Esophagus muscularis mucosa (tissue), 4 donors: ENCODE results near the gene RNASEH1. TPM values are rescaled to one million over a fixed set of nuclear protein-coding genes. Genes with fewer than 3 reads are reported as not detected.

ENCODE experiments used
- DNase-seq: peaks from one replicate; pipeline ENCODE4 v3.0.0-alpha.2; 2017; ENCODE audit errors: extremely low spot score
- H3K27ac ChIP-seq, 4 donors: fragments of 200-600 bp; sonication (generic); replicated peaks in 1 of 4; 1 replicate in 3 of 4; 2 replicates in 1 of 4; pipeline ENCODE4 v1.5.1; 2016 to 2019; ENCODE audit warnings: mild to moderate bottlenecking in 1 of 4
- H3K27me3 ChIP-seq, 4 donors: fragments of 200-600 bp; sonication (generic); one replicate each; pipeline versions ENCODE4 v1.5.1 to v1.6.0; 2016 to 2019
- H3K36me3 ChIP-seq, 4 donors: fragments of 200-600 bp; sonication (generic); one replicate each; pipeline ENCODE4 v1.5.1; 2016 to 2019
- H3K4me1 ChIP-seq, 4 donors: fragments of 200-600 bp; sonication (generic); one replicate each; pipeline ENCODE4 v1.5.1; 2016 to 2019
- H3K4me3 ChIP-seq, 4 donors: fragments of 200-600 bp; sonication (generic); 1 replicate in 2 of 4; 2 replicates in 2 of 4; pipeline ENCODE4 v1.5.1; 2016 to 2019; ENCODE audit warnings: mild to moderate bottlenecking in 4 of 4, moderate library complexity in 1 of 4
- H3K9me3 ChIP-seq, 4 donors: fragments of 200-600 bp; sonication (generic); 1 replicate in 3 of 4; 2 replicates in 1 of 4; pipeline ENCODE4 v1.5.1; 2016 to 2019
- EP300 ChIP-seq: sonication (generic); formaldehyde crosslinking; IDR thresholded peaks from one replicate; pipeline ENCODE4 v1.6.1; 2017; ENCODE audit warnings: antibody characterized with exemption
- POLR2A ChIP-seq: fragments of 450-650 bp; IDR thresholded peaks from one replicate; pipeline ENCODE4 v1.6.1; 2017; ENCODE audit warnings: antibody characterized with exemption, moderate library complexity, mild to moderate bottlenecking, low read depth
- POLR2AphosphoS5 ChIP-seq, 2 donors: sonication (generic); formaldehyde crosslinking; IDR thresholded peaks; one replicate each; pipeline ENCODE4 v1.6.1; 2017; ENCODE audit warnings: antibody characterized with exemption in 2 of 2
- WGBS: methylation state at CpG from one replicate; pipeline ENCODE4 v1.1.5; 2018; 5-methylcytosine and 5-hydroxymethylcytosine counted together
- intact Hi-C: fragments of 100-400 bp; cut with DNase I; formaldehyde crosslinking; loops from one replicate; pipeline ENCODE4 v1.15.1; 2023
- total RNA-seq, 4 donors: library from RNA; depleted of rRNA; stranded (reverse); fragments of >200 nt; gene quantifications; one replicate each; pipeline versions ENCODE4 v1.1.0 to v1.2.1, GENCODE V29; 2016
- TF ChIP-seq, protein P1 (sequence below), 3 experiments: fragments of 200-600 bp in 2 of 3; fragments of 450-650 bp in 1 of 3; sonication (generic) in 2 of 3; IDR thresholded peaks; one replicate each; pipeline ENCODE4 v1.5.1; 2017 to 2019; ENCODE audit warnings: antibody characterized with exemption in 3 of 3, mild to moderate bottlenecking in 2 of 3, moderate library complexity in 1 of 3

RNASEH1 gene
- total RNA-seq, 4 donors from 2014 or later, result 30.2 to 36.5 (median 34.5) TPM

DNA sequence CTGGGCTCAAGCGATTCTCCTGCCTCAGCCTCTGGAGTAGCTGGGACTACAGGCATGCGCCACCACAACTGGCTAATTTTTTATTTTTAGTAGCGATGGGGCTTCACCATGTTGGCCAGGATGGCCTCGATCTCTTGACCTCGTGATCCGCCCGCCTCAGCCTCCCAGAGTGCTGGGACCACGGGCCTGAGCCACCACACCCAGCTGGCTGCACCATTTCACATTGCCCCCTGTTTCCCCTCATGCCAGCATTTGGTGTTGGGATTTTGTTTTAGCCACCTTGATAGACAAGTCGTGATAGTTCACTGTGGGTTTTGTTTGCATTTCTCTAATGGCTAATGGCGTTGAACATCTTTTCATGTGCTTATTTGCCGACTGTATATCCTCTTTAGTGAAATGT is 31.0 kb upstream of the RNASEH1 start:
- DNase-seq, result no peak
- Histone ChIP-seq H3K27me3 (no peaks in the 10 kb centered on the region), H3K4me1 (peaks cover 6 to 23% (median 21%) of the 10 kb centered on the region in 4 donors), H3K4me3 (no peak overlapping the region), H3K36me3 (peaks cover 0 to 3% (median 0%) of the 10 kb centered on the region in 4 donors), H3K9me3 (no peaks in the 10 kb centered on the region), H3K27ac (no peak overlapping the region)
- intact Hi-C loops, result loop anchor here (5.0 kb wide), 1 partner anchor 63 kb away; no protein-coding TSS in a partner anchor
- no peak for TF ChIP-seq EP300
- TF ChIP-seq, protein P1, sequence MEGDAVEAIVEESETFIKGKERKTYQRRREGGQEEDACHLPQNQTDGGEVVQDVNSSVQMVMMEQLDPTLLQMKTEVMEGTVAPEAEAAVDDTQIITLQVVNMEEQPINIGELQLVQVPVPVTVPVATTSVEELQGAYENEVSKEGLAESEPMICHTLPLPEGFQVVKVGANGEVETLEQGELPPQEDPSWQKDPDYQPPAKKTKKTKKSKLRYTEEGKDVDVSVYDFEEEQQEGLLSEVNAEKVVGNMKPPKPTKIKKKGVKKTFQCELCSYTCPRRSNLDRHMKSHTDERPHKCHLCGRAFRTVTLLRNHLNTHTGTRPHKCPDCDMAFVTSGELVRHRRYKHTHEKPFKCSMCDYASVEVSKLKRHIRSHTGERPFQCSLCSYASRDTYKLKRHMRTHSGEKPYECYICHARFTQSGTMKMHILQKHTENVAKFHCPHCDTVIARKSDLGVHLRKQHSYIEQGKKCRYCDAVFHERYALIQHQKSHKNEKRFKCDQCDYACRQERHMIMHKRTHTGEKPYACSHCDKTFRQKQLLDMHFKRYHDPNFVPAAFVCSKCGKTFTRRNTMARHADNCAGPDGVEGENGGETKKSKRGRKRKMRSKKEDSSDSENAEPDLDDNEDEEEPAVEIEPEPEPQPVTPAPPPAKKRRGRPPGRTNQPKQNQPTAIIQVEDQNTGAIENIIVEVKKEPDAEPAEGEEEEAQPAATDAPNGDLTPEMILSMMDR (IDR thresholded peaks at IDR 0.05), result no peak
- no peak for TF ChIP-seq POLR2A
- no peak for TF ChIP-seq POLR2AphosphoS5 (IDR thresholded peaks at IDR 0.05)
- 92% methylated on average over 11 of the region's 11 CpGs for WGBS

DNA sequence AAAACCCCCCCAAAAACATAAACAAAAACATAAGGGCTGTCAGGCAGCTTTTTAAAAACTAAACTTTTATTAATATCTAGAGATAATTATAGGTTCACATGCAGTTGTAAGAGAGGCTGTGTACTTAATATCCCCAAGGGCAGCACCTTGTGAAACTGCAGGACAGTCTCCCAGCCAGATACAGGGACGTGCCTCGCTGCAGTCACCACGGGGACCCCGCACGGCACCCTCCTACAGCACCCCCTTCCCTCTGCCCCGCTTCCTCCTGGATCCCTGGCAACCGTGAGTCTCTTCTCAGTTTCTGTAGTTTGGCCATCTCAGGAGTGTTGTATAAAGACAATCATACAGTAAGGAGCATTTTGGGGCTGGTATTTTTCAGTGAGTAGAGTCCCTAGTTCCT is 30.0 kb upstream of the RNASEH1 start:
- H3K4me3 ChIP-seq, result no peak overlapping the region
- peaks cover 0 to 10% (median 8%) of the 10 kb centered on the region in 4 donors for H3K36me3 ChIP-seq
- H3K27me3 ChIP-seq, result no peaks in the 10 kb centered on the region
- H3K9me3 ChIP-seq, result no peaks in the 10 kb centered on the region
- H3K27ac ChIP-seq, result no peak overlapping the region
- no peak for DNase-seq
- TF ChIP-seq, protein P1 (IDR thresholded peaks at IDR 0.05), result no peak
- TF ChIP-seq POLR2AphosphoS5 (IDR thresholded peaks at IDR 0.05) (no peak), POLR2A (no peak), EP300 (no peak)
- 87% methylated on average over 7 of the region's 7 CpGs for WGBS
- intact Hi-C loops, result loop anchor here (5.0 kb wide), 1 partner anchor 64 kb away; no protein-coding TSS in a partner anchor
- peaks cover 6 to 23% (median 21%) of the 10 kb centered on the region in 4 donors for H3K4me1 ChIP-seq

DNA sequence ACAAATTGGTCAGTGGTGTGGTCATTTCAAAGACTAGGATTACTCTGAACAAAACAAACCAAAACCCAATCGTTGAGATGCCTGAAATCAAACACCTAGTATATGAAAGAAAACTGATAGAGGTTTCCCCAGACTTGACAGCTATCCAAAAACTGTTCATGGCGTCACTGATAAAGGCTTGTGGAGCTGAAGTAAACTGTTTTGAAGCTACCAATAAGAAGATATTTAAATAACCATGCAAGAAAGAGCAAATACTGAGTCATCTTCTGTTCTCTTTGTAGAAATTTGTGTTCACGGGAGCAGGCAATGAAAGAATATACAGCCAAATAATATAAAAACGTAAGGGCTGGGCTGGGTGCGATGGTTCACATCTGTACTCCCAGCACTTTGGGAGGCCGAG is 29.3 kb upstream of the RNASEH1 start:
- intact Hi-C loops, result loop anchor here (5.0 kb wide), 1 partner anchor 65 kb away; no protein-coding TSS in a partner anchor
- Histone ChIP-seq H3K27ac (no peak overlapping the region), H3K9me3 (no peaks in the 10 kb centered on the region), H3K27me3 (no peaks in the 10 kb centered on the region), H3K4me1 (peaks cover 6 to 23% (median 21%) of the 10 kb centered on the region in 4 donors), H3K4me3 (no peak overlapping the region), H3K36me3 (peaks cover 0 to 16% (median 12%) of the 10 kb centered on the region in 4 donors)
- TF ChIP-seq POLR2AphosphoS5 (IDR thresholded peaks at IDR 0.05) (no peak), POLR2A (no peak), EP300 (no peak)
- TF ChIP-seq, protein P1 (IDR thresholded peaks at IDR 0.05), result no peak
- DNase-seq, result no peak
- WGBS, result 86% methylated on average over 6 of the region's 6 CpGs

DNA sequence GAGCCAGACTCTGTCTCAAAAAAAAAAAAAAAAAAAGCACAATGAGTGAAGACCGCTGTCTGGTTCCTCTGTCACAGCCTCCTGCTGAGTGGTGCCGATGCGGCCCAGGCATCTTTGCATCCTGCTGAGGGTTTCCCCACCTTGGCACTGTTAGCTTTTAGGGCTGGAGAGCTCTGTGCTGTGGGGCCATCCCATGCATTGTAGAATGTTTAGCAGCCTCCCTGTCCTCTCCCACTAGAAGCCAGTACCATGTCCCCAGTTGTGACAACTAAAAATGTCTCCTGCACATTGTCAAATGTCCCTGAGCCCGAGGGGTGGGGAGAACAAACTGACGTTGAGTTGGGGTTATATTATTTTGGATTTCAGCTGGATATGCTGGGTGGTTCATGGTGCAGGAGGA is 28.9 kb upstream of the RNASEH1 start:
- Histone ChIP-seq H3K4me3 (no peak overlapping the region), H3K27ac (no peak overlapping the region), H3K9me3 (no peaks in the 10 kb centered on the region), H3K27me3 (no peaks in the 10 kb centered on the region), H3K4me1 (peaks cover 6 to 23% (median 21%) of the 10 kb centered on the region in 4 donors), H3K36me3 (peaks cover 1 to 19% (median 16%) of the 10 kb centered on the region in 4 donors)
- no peak for TF ChIP-seq POLR2A
- no peak for TF ChIP-seq POLR2AphosphoS5 (IDR thresholded peaks at IDR 0.05)
- no peak for TF ChIP-seq EP300
- TF ChIP-seq, protein P1 (IDR thresholded peaks at IDR 0.05), result no peak
- no peak for DNase-seq
- intact Hi-C loops, result loop anchor here (5.0 kb wide), 1 partner anchor 65 kb away; no protein-coding TSS in a partner anchor
- WGBS, result 78% methylated on average over 5 of the region's 5 CpGs
